K562 (cell line): ENCODE data around the gene TRAF7. TPM values are rescaled to one million over a fixed set of nuclear protein-coding genes. Genes with fewer than 3 reads are reported as not detected.

Experiments used
- AFF4 ChIP-seq: sonication (generic); formaldehyde crosslinking; IDR thresholded peaks from 2 replicates; pipeline ENCODE4 v1.8.0; 2023; ENCODE audit warnings: mild to moderate bottlenecking, missing genetic modification reagents
- ATF7 ChIP-seq: fragments of 450-650 bp; IDR thresholded peaks from 2 replicates; pipeline ENCODE4 v1.7.1; 2014; ENCODE audit warnings: mild to moderate bottlenecking, moderate library complexity
- CHD1 ChIP-seq: fragments of 200-600 bp; sonication (generic); IDR thresholded peaks from one replicate; pipeline ENCODE4 v1.6.1; 2012; ENCODE audit warnings: mild to moderate bottlenecking, moderate library complexity, low read length, inconsistent platforms
- FOXJ2 ChIP-seq: fragments of 200-800 bp; sonication (Bioruptor generic); IDR thresholded peaks from 2 replicates; pipeline ENCODE4 v1.6.1; 2016; ENCODE audit warnings: missing genetic modification characterization, missing compliant biosample characterization
- IFI16 ChIP-seq: fragments of 250-450 bp; sonication (Bioruptor Pico); IDR thresholded peaks from 2 replicates; pipeline ENCODE4 v2.1.2; 2022; ENCODE audit warnings: mild to moderate bottlenecking, inconsistent platforms
- MEIS2 ChIP-seq: fragments of 450-650 bp; IDR thresholded peaks from 2 replicates; pipeline ENCODE4 v1.6.1; 2014; ENCODE audit warnings: mild to moderate bottlenecking; ENCODE audit not compliant: partially characterized antibody
- RBM22 ChIP-seq: fragments of 200-400 bp; formaldehyde crosslinking; IDR thresholded peaks from 2 replicates; pipeline ENCODE4 v1.6.1; 2018; ENCODE audit warnings: low read length, low read depth; ENCODE audit not compliant: poor library complexity, severe bottlenecking
- RNF2 ChIP-seq: sonication (generic); IDR thresholded peaks from 2 replicates; pipeline ENCODE4 v1.6.1; 2016
- STAT6 ChIP-seq: sonication (generic); formaldehyde crosslinking; IDR thresholded peaks from 2 replicates; pipeline ENCODE4 v1.8.1; 2023; ENCODE audit warnings: mild to moderate bottlenecking, missing genetic modification reagents
- TCF3 ChIP-seq: sonication (generic); formaldehyde crosslinking; IDR thresholded peaks from 2 replicates; pipeline ENCODE4 v1.4.0; 2020; ENCODE audit warnings: mild to moderate bottlenecking, missing genetic modification reagents
- ZBTB11 ChIP-seq, 3 experiments: fragments of 200-800 bp in 1 of 3; fragments of 250-450 bp in 1 of 3; fragments of 450-650 bp in 1 of 3; sonication (Bioruptor Pico) in 1 of 3; sonication (Bioruptor generic) in 1 of 3; formaldehyde crosslinking in 1 of 3; IDR thresholded peaks; 2 replicates each; pipeline versions ENCODE4 v1.6.1 to v1.8.0; 2016 to 2022; ENCODE audit warnings: mild to moderate bottlenecking in 2 of 3, missing genetic modification characterization in 2 of 3, missing compliant biosample characterization in 1 of 3, moderate library complexity in 1 of 3
- ZNF3 ChIP-seq: fragments of 250-450 bp; sonication (Bioruptor Pico); IDR thresholded peaks from 2 replicates; pipeline ENCODE4 v1.5.0; 2021; ENCODE audit warnings: mild to moderate bottlenecking, moderate library complexity
- ZNF311 ChIP-seq: fragments of 250-450 bp; sonication (Bioruptor Pico); IDR thresholded peaks from 2 replicates; pipeline ENCODE4 v1.4.0; 2020; ENCODE audit warnings: mild to moderate bottlenecking, moderate library complexity
- ZNF445 ChIP-seq: fragments of 250-450 bp; sonication (Bioruptor Pico); IDR thresholded peaks from 2 replicates; pipeline ENCODE4 v1.4.0; 2020; ENCODE audit warnings: low read depth, mild to moderate bottlenecking, moderate library complexity
- ZNF668 ChIP-seq: fragments of 250-450 bp; sonication (Bioruptor Pico); IDR thresholded peaks from 2 replicates; pipeline ENCODE4 v1.8.0; 2022; ENCODE audit warnings: mild to moderate bottlenecking, inconsistent platforms
- ZNF76 ChIP-seq: fragments of 250-450 bp; sonication (Bioruptor Pico); IDR thresholded peaks from 2 replicates; pipeline ENCODE4 v1.4.0; 2020; ENCODE audit warnings: mild to moderate bottlenecking, moderate library complexity, borderline replicate concordance
- ZNF766 ChIP-seq: fragments of 200-800 bp; sonication (Bioruptor generic); conservative IDR thresholded peaks from 2 replicates; pipeline ENCODE4 v1.6.1; 2016; ENCODE audit warnings: missing genetic modification characterization, missing compliant biosample characterization
- polyA plus RNA-seq, 8 experiments: library from polyadenylated mRNA; depleted of rRNA in 4 of 8; stranded (reverse) in 5 of 8; unstranded in 3 of 8; fragments of >200 nt; fragmentation: Nextera tagmentation in 2 of 8; fragmentation: Illumina TruSeq in 1 of 8; extraction: Ambion mirVana in 2 of 8; extraction: Trizol in 1 of 8; gene quantifications; 2 replicates each; pipeline versions ENCODE4 v1.2.1 to v1.2.3, GENCODE V29; 2011 to 2014; ENCODE audit warnings: inconsistent platforms in 1 of 8, missing spikeins in 1 of 8
- total RNA-seq, 7 experiments: library from RNA; depleted of rRNA in 6 of 7; stranded (reverse); fragments of >200 nt in 6 of 7; fragmentation: Illumina TruSeq in 2 of 7; extraction: Trizol in 2 of 7; gene quantifications; 2 replicates each; pipeline versions ENCODE4 v1.2.1 to v1.2.3, GENCODE V29; 2011 to 2021; ENCODE audit warnings: low replicate concordance in 1 of 7

Gene TRAF7
- total and polyA plus RNA-seq, 9 of the 15 experiments (the other 6 are each of a cell fraction or from before 2014, with no cell fraction given): 1.1 to 113 (median 41.6) TPM

DNA sequence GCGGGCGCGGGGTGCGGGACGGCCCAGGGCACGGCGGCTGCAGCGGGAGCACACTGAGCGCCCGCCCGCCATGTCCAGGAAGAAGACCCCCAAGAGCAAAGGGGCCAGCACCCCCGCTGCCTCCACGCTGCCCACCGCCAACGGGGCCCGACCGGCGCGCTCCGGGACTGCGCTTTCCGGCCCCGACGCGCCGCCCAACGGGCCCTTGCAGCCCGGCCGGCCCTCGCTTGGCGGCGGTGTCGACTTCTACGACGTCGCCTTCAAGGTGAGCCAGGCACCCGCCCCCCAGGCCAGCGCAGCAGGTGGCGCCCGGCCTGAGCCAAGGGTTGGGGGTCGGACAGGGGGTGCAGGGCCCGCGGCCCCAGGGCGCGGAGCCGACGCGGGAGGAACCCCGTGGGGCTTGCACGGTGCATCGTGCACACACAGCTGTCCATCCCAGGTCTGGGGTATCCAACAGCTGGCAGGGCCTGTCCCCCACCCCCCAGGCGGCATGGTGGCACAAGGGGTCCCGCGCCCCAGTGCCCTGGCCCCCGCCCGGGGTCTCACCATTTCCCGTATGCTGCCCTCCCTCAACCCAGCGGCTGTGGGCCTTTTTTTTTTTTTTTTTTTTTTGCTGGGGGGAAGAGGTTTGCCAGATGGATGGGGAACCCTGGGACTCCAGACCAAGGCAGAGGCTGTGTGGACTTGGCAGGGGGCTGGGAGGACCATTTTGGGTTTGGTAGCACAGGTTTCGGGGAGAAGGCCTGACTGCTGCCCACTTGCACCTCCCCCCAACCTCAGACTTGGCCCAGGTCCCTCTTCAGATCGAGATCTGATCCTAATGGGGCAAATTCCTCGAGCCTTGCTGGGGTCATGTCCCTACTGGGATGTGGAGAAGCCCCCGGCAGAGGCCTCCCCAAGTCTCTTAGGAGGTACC lies 6.6 kb upstream of the TRAF7 start (continued):
- TF ChIP-seq ZBTB11 (CRISPR knock-in tag; IDR thresholded peaks at IDR 0.05) (no peak), ZNF76 (no peak), RNF2 (no peak), TCF3 (CRISPR knock-in tag) (no peak), ATF7 (peak; percentile 44; the same call in 1 of the 2 replicates), IFI16 (no peak), MEIS2 (no peak), STAT6 (CRISPR knock-in tag) (no peak), ZNF3 (CRISPR knock-in tag) (no peak), CHD1 (peak; percentile 75), ZNF766 (no peak), ZNF445 (CRISPR knock-in tag) (no peak), RBM22 (no peak), AFF4 (CRISPR knock-in tag) (no peak), ZNF311 (CRISPR knock-in tag) (no peak), FOXJ2 (tag) (no peak), ZNF668 (CRISPR knock-in tag) (no peak)
